ENCODE results near the gene BMPR2. TPM values are rescaled to one million over a fixed set of nuclear protein-coding genes. Genes with fewer than 3 reads are reported as not detected.
"Not testable (repeated sequence)": the region's sequence is repeated elsewhere in the genome, so short reads cannot be mapped to it uniquely, and the experiment has no call there.

BMPR2 gene
- total and polyA plus RNA-seq, 2 of the 4 experiments (the other 2 are of a cell fraction), result 17.0 to 30.1 TPM

DNA sequence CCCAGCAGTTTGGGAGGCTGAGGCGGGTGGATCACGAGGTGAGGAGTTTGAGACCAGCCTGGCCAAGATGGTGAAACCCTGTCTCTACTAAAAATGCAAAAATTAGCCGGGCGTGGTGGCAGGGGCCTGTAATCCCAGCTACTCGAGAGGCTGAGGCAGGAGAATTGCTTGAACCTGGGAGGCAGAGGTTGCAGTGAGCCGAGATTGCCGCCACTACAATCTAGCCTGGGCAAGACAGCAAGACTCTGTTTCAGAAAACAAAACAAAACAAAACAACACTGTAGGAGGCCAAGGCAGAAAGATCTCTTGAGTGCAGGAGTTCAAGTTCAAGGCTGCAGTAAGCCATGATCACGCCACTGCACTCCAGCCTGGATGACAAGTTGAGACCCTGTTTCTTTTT is 17.2 kb upstream of the BMPR2 start:
- H3K4me1 ChIP-seq (ENCODE audit: control insufficient read depth, insufficient read depth, low read length); H4K91ac ChIP-seq (ENCODE audit: insufficient read depth, low read depth, low read length); H3K27ac ChIP-seq (ENCODE audit: insufficient read depth, low read length); H3K23ac ChIP-seq (ENCODE audit: low read depth, low read length); H2BK20ac ChIP-seq (ENCODE audit: low read depth, low read length); H4K20me1 ChIP-seq (ENCODE audit: insufficient read depth, low read length); H3K9me3 ChIP-seq (ENCODE audit: control insufficient read depth, insufficient read depth, low read length); H2BK5ac ChIP-seq (ENCODE audit: low read depth, low read length, poor library complexity, severe bottlenecking); H3K56ac ChIP-seq (ENCODE audit: extremely low read depth, insufficient read depth, low read length); H4K8ac ChIP-seq (ENCODE audit: low read depth in 2 of 2, low read length in 2 of 2); H2BK120ac ChIP-seq (ENCODE audit: low read depth, low read length); H3K9ac ChIP-seq (ENCODE audit: low read depth, low read length); BruUV-seq (replicated peaks); H3K4me2 ChIP-seq (ENCODE audit: low read depth, low read length); ATAC-seq (ENCODE audit: low read depth); H3K14ac ChIP-seq (replicated peaks; ENCODE audit: low read depth, low read length); H3K4me3 ChIP-seq (ENCODE audit: insufficient read depth, low read depth, low read length); H3K79me1 ChIP-seq (ENCODE audit: low read depth in 1 of 2, low read length in 2 of 2); H3K27me3 ChIP-seq (ENCODE audit: control insufficient read depth, insufficient read depth, low read length); H2BK15ac ChIP-seq (ENCODE audit: low read depth, low read length); H4K5ac ChIP-seq (ENCODE audit: low read depth, low read length); intact Hi-C loops (cut with micrococcal nuclease); in situ Hi-C loops (cut with MboI; ENCODE audit: low sequenced_read_pairs); H3K36me3 ChIP-seq (ENCODE audit: control insufficient read depth, insufficient read depth, low read length); POLR2A ChIA-PET (ENCODE audit: unreplicated experiment); H2AFZ ChIP-seq (replicated peaks; ENCODE audit: low read length, poor library complexity); DNase-seq; H2AK9ac ChIP-seq (replicated peaks; ENCODE audit: low read depth, low read length, poor library complexity); H3K18ac ChIP-seq (ENCODE audit: low read depth, low read length); dilution Hi-C loops (cut with HindIII; ENCODE audit: low sequenced_read_pairs, unreplicated experiment); H3K4ac ChIP-seq (ENCODE audit: low read depth, low read length); CTCF ChIA-PET; H3K9me1 ChIP-seq (ENCODE audit: insufficient read depth, low read length); H2AK5ac ChIP-seq (ENCODE audit: low read depth, low read length): not testable (repeated sequence)
- WGBS, 2 experiments (ENCODE audit: extremely low coverage in 2 of 2, insufficient read length in 1 of 2), result 100% methylated on average over 2 of the region's 8 CpGs; no CpG with 5 or more reads in 1 of the 2 experiments
